HEK293 (cell line): Measurements from ENCODE around the gene NAV2.

Experiments used
- CTCF ChIA-PET: fragments of 350-600 bp; formaldehyde crosslinking; extraction: SDS; loops from one replicate; lab custom pipeline; 2021; ENCODE audit warnings: antibody characterized with exemption; lab: Yijun Ruan, JAX
- POLR2A ChIA-PET: fragments of 300-600 bp; formaldehyde crosslinking; extraction: SDS; loops from one replicate; lab custom pipeline; 2020; ENCODE audit warnings: antibody characterized with exemption, inconsistent platforms; lab: Yijun Ruan, JAX
- H3K27ac ChIP-seq: fragments of 200-500 bp; sonication (Bioruptor generic); 2 replicates; pipeline ENCODE4 v1.5.1; 2014; ENCODE audit warnings: low read depth, low read length, control low read depth, inconsistent platforms; ENCODE audit errors: extremely low read depth
- H3K36me3 ChIP-seq, 2 experiments: fragments of 200-500 bp in 1 of 2; sonication (Bioruptor generic) in 1 of 2; 1 replicate in 1 of 2; 2 replicates in 1 of 2; pipeline ENCODE4 v1.5.1; 2014 to 2017; ENCODE audit warnings: inconsistent platforms in 2 of 2, low read length in 2 of 2; ENCODE audit not compliant: control insufficient read depth in 2 of 2, insufficient read depth in 1 of 2
- H3K4me1 ChIP-seq: fragments of 200-500 bp; sonication (Bioruptor generic); 2 replicates; pipeline ENCODE4 v1.5.1; 2014; ENCODE audit warnings: mild to moderate bottlenecking, low read length, inconsistent platforms; ENCODE audit not compliant: control insufficient read depth, insufficient read depth
- H3K4me3 ChIP-seq: 2 replicates; pipeline ENCODE4 v1.5.1; 2011; ENCODE audit warnings: low read depth, mild to moderate bottlenecking, control low read depth, low read length, moderate library complexity
- H3K9me3 ChIP-seq: fragments of 200-500 bp; sonication (Bioruptor generic); 2 replicates; pipeline ENCODE4 v1.5.1; 2014; ENCODE audit warnings: low read depth, low read length, inconsistent platforms; ENCODE audit not compliant: control insufficient read depth, insufficient read depth
- BCL11B ChIP-seq: fragments of 450-650 bp; formaldehyde crosslinking; IDR thresholded peaks from 2 replicates; pipeline ENCODE4 v1.5.1; 2016; ENCODE audit warnings: low read depth, missing biosample characterization, missing genetic modification characterization
- GLI2 ChIP-seq: fragments of 450-650 bp; formaldehyde crosslinking; IDR thresholded peaks from 2 replicates; pipeline ENCODE4; 2017; ENCODE audit warnings: missing biosample characterization, missing genetic modification characterization, low read depth, borderline replicate concordance
- PBX3 ChIP-seq: sonication (generic); formaldehyde crosslinking; IDR thresholded peaks from 2 replicates; pipeline ENCODE4 v1.8.1; 2022; ENCODE audit warnings: mild to moderate bottlenecking, moderate library complexity, missing genetic modification reagents
- SALL2 ChIP-seq: fragments of 450-650 bp; formaldehyde crosslinking; IDR thresholded peaks from 2 replicates; pipeline ENCODE4 v1.5.0; 2017; ENCODE audit warnings: missing biosample characterization, mild to moderate bottlenecking, missing genetic modification characterization, borderline replicate concordance
- WT1 ChIP-seq: fragments of 450-650 bp; formaldehyde crosslinking; IDR thresholded peaks from 2 replicates; pipeline ENCODE4 v1.5.1; 2016; ENCODE audit warnings: missing biosample characterization, missing genetic modification characterization
- ZBTB17 ChIP-seq: fragments of 450-650 bp; formaldehyde crosslinking; IDR thresholded peaks from 2 replicates; pipeline ENCODE4 v1.5.1; 2016; ENCODE audit warnings: missing biosample characterization, missing genetic modification characterization
- ZBTB6 ChIP-seq: fragments of 450-650 bp; formaldehyde crosslinking; IDR thresholded peaks from 2 replicates; pipeline ENCODE4 v1.5.1; 2017; ENCODE audit warnings: missing biosample characterization, missing genetic modification characterization
- ZBTB8A ChIP-seq: fragments of 450-650 bp; formaldehyde crosslinking; IDR thresholded peaks from 2 replicates; pipeline ENCODE4 v1.5.1; 2016; ENCODE audit warnings: missing biosample characterization, missing genetic modification characterization
- ZNF16 ChIP-seq: fragments of 450-650 bp; formaldehyde crosslinking; IDR thresholded peaks from 2 replicates; pipeline ENCODE4 v1.5.1; 2016; ENCODE audit warnings: low read depth, missing biosample characterization, missing genetic modification characterization
- ZNF169 ChIP-seq: fragments of 450-650 bp; formaldehyde crosslinking; IDR thresholded peaks from 2 replicates; pipeline ENCODE4 v1.5.1; 2016; ENCODE audit warnings: missing biosample characterization, missing genetic modification characterization
- ZNF266 ChIP-seq: fragments of 450-650 bp; formaldehyde crosslinking; IDR thresholded peaks from 2 replicates; pipeline ENCODE4 v1.5.1; 2016; ENCODE audit warnings: missing biosample characterization, missing genetic modification characterization, low read depth
- ZNF280C ChIP-seq: fragments of 450-650 bp; formaldehyde crosslinking; IDR thresholded peaks from 2 replicates; pipeline ENCODE4 v1.5.1; 2016; ENCODE audit warnings: missing biosample characterization, missing genetic modification characterization
- ZNF529 ChIP-seq: fragments of 450-650 bp; formaldehyde crosslinking; IDR thresholded peaks from 2 replicates; pipeline ENCODE4 v1.5.1; 2017; ENCODE audit warnings: missing genetic modification characterization, missing biosample characterization; ENCODE audit not compliant: insufficient replicate concordance
- ZNF571 ChIP-seq: fragments of 450-650 bp; formaldehyde crosslinking; IDR thresholded peaks from 2 replicates; pipeline ENCODE4 v1.5.0; 2017; ENCODE audit warnings: missing biosample characterization, missing genetic modification characterization
- ZNF654 ChIP-seq: fragments of 450-650 bp; formaldehyde crosslinking; IDR thresholded peaks from 2 replicates; pipeline ENCODE4 v1.5.1; 2016; ENCODE audit warnings: low read depth, missing biosample characterization, missing genetic modification characterization
- ZNF658 ChIP-seq: fragments of 450-650 bp; formaldehyde crosslinking; IDR thresholded peaks from 2 replicates; pipeline ENCODE4; 2016; ENCODE audit warnings: missing biosample characterization, missing genetic modification characterization
- TF ChIP-seq, protein P1 (sequence below): fragments of 450-650 bp; IDR thresholded peaks from 2 replicates; pipeline ENCODE4 v1.5.1; 2018; ENCODE audit warnings: missing biosample characterization, missing genetic modification characterization
- TF ChIP-seq, protein P2 (sequence below): fragments of 450-650 bp; formaldehyde crosslinking; conservative IDR thresholded peaks from 2 replicates; pipeline ENCODE4 v1.5.1; 2016; ENCODE audit warnings: low read depth, missing biosample characterization, missing genetic modification characterization
- TF ChIP-seq, protein P3 (sequence below): fragments of 450-650 bp; formaldehyde crosslinking; optimal IDR thresholded peaks from 2 replicates; pipeline ENCODE3; 2016; ENCODE audit warnings: missing biosample characterization, mild to moderate bottlenecking, missing genetic modification characterization
- TF ChIP-seq, protein P4 (sequence below): fragments of 450-650 bp; formaldehyde crosslinking; IDR thresholded peaks from 2 replicates; pipeline ENCODE4 v1.5.1; 2016; ENCODE audit warnings: missing biosample characterization, missing genetic modification characterization, borderline replicate concordance

Gene NAV2

DNA sequence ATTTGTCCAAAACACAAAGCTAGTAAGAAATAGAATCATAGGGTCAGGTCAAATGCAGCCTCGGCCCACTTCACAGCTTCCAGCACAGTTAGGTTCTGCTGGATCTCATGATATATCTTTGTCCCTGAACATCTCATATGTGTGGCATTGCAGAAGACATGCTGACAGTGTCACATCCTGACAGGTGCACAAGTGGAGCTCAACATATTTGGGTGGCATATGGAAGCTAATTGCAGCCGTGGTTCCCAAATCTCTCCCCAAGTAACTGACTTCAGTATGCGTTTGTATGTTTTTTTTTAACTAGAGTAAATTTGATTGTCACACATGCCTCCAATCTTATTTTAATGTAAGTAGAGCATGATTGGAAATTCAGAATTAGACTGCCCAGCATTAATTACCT, 33.4 kb downstream of the NAV2 start:
- ChIA-PET POLR2A (no interaction called here), CTCF (interaction anchor here (0.8 to 1.0 kb wide), 2 partner anchors 181 to 192 kb away, joined by 4 to 5 read pairs; no protein-coding TSS in a partner anchor)
- TF ChIP-seq, protein P1, sequence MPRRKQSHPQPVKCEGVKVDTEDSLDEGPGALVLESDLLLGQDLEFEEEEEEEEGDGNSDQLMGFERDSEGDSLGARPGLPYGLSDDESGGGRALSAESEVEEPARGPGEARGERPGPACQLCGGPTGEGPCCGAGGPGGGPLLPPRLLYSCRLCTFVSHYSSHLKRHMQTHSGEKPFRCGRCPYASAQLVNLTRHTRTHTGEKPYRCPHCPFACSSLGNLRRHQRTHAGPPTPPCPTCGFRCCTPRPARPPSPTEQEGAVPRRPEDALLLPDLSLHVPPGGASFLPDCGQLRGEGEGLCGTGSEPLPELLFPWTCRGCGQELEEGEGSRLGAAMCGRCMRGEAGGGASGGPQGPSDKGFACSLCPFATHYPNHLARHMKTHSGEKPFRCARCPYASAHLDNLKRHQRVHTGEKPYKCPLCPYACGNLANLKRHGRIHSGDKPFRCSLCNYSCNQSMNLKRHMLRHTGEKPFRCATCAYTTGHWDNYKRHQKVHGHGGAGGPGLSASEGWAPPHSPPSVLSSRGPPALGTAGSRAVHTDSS (tag by site-specific recombination): no peak
- TF ChIP-seq ZNF654 (tag by site-specific recombination) (no peak), ZNF658 (tag by site-specific recombination) (no peak), ZBTB17 (tag by site-specific recombination) (no peak), BCL11B (no peak), ZNF169 (no peak), ZNF280C (no peak), ZNF571 (no peak), ZNF266 (no peak), ZNF529 (tag by site-specific recombination) (no peak), PBX3 (CRISPR knock-in tag) (no peak), ZNF16 (tag by site-specific recombination) (no peak), WT1 (tag by site-specific recombination) (no peak), ZBTB8A (tag by site-specific recombination) (no peak), GLI2 (tag by site-specific recombination) (no peak), SALL2 (tag by site-specific recombination) (no peak), ZBTB6 (tag by site-specific recombination) (no peak)
- TF ChIP-seq, protein P2, sequence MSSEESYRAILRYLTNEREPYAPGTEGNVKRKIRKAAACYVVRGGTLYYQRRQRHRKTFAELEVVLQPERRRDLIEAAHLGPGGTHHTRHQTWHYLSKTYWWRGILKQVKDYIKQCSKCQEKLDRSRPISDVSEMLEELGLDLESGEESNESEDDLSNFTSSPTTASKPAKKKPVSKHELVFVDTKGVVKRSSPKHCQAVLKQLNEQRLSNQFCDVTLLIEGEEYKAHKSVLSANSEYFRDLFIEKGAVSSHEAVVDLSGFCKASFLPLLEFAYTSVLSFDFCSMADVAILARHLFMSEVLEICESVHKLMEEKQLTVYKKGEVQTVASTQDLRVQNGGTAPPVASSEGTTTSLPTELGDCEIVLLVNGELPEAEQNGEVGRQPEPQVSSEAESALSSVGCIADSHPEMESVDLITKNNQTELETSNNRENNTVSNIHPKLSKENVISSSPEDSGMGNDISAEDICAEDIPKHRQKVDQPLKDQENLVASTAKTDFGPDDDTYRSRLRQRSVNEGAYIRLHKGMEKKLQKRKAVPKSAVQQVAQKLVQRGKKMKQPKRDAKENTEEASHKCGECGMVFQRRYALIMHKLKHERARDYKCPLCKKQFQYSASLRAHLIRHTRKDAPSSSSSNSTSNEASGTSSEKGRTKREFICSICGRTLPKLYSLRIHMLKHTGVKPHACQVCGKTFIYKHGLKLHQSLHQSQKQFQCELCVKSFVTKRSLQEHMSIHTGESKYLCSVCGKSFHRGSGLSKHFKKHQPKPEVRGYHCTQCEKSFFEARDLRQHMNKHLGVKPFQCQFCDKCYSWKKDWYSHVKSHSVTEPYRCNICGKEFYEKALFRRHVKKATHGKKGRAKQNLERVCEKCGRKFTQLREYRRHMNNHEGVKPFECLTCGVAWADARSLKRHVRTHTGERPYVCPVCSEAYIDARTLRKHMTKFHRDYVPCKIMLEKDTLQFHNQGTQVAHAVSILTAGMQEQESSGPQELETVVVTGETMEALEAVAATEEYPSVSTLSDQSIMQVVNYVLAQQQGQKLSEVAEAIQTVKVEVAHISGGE (tag by site-specific recombination): no peak
- TF ChIP-seq, protein P3, sequence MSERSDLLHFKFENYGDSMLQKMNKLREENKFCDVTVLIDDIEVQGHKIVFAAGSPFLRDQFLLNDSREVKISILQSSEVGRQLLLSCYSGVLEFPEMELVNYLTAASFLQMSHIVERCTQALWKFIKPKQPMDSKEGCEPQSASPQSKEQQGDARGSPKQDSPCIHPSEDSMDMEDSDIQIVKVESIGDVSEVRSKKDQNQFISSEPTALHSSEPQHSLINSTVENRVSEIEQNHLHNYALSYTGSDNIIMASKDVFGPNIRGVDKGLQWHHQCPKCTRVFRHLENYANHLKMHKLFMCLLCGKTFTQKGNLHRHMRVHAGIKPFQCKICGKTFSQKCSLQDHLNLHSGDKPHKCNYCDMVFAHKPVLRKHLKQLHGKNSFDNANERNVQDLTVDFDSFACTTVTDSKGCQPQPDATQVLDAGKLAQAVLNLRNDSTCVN (tag by site-specific recombination): no peak
- TF ChIP-seq, protein P4, sequence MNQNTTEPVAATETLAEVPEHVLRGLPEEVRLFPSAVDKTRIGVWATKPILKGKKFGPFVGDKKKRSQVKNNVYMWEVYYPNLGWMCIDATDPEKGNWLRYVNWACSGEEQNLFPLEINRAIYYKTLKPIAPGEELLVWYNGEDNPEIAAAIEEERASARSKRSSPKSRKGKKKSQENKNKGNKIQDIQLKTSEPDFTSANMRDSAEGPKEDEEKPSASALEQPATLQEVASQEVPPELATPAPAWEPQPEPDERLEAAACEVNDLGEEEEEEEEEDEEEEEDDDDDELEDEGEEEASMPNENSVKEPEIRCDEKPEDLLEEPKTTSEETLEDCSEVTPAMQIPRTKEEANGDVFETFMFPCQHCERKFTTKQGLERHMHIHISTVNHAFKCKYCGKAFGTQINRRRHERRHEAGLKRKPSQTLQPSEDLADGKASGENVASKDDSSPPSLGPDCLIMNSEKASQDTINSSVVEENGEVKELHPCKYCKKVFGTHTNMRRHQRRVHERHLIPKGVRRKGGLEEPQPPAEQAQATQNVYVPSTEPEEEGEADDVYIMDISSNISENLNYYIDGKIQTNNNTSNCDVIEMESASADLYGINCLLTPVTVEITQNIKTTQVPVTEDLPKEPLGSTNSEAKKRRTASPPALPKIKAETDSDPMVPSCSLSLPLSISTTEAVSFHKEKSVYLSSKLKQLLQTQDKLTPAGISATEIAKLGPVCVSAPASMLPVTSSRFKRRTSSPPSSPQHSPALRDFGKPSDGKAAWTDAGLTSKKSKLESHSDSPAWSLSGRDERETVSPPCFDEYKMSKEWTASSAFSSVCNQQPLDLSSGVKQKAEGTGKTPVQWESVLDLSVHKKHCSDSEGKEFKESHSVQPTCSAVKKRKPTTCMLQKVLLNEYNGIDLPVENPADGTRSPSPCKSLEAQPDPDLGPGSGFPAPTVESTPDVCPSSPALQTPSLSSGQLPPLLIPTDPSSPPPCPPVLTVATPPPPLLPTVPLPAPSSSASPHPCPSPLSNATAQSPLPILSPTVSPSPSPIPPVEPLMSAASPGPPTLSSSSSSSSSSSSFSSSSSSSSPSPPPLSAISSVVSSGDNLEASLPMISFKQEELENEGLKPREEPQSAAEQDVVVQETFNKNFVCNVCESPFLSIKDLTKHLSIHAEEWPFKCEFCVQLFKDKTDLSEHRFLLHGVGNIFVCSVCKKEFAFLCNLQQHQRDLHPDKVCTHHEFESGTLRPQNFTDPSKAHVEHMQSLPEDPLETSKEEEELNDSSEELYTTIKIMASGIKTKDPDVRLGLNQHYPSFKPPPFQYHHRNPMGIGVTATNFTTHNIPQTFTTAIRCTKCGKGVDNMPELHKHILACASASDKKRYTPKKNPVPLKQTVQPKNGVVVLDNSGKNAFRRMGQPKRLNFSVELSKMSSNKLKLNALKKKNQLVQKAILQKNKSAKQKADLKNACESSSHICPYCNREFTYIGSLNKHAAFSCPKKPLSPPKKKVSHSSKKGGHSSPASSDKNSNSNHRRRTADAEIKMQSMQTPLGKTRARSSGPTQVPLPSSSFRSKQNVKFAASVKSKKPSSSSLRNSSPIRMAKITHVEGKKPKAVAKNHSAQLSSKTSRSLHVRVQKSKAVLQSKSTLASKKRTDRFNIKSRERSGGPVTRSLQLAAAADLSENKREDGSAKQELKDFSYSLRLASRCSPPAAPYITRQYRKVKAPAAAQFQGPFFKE (tag by site-specific recombination): no peak
- no peaks in the 10 kb centered on the region for H3K4me1 ChIP-seq
- no peak overlapping the region for H3K27ac ChIP-seq
- H3K36me3 ChIP-seq: no peaks in the 10 kb centered on the region
- no peak overlapping the region for H3K4me3 ChIP-seq
- no peaks in the 10 kb centered on the region for H3K9me3 ChIP-seq
